ENCODE measurements around the gene TSEN54. TPM values are rescaled to one million over a fixed set of nuclear protein-coding genes. Genes with fewer than 3 reads are reported as not detected.

The TSEN54 gene
- total and polyA plus RNA-seq, 2 experiments from 2014 or later = 42.5 to 52.3 TPM

DNA sequence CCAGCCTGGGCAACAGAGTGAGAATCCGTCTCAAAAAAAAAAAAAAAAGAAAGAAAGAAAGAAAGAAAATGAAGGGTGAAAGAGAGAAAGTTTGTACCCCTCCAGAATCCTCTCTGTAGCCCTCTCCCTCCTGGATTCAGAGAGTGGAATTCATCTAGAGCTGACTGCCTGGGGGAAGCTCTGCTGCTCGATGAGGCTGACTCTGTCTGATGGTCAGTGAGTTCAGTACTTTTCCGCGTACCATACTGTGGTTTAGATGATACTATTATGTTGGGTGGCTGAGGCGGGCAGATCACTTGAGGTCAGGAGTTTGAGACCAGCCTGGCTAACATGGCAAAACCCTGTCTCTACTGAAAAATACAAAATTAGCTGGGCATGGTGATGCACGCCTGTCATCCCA lies 45.1 kb upstream of the TSEN54 start:
- H3K9me3 ChIP-seq (ENCODE audit: low read depth) = no peaks in the 10 kb centered on the region
- no peaks in the 10 kb centered on the region for H3K9me2 ChIP-seq (replicated peaks; ENCODE audit: insufficient read depth)
- TF ChIP-seq, protein P1, sequence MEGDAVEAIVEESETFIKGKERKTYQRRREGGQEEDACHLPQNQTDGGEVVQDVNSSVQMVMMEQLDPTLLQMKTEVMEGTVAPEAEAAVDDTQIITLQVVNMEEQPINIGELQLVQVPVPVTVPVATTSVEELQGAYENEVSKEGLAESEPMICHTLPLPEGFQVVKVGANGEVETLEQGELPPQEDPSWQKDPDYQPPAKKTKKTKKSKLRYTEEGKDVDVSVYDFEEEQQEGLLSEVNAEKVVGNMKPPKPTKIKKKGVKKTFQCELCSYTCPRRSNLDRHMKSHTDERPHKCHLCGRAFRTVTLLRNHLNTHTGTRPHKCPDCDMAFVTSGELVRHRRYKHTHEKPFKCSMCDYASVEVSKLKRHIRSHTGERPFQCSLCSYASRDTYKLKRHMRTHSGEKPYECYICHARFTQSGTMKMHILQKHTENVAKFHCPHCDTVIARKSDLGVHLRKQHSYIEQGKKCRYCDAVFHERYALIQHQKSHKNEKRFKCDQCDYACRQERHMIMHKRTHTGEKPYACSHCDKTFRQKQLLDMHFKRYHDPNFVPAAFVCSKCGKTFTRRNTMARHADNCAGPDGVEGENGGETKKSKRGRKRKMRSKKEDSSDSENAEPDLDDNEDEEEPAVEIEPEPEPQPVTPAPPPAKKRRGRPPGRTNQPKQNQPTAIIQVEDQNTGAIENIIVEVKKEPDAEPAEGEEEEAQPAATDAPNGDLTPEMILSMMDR (IDR thresholded peaks at IDR 0.05; ENCODE audit: poor library complexity) = no peak
- TF ChIP-seq EZH2 (IDR thresholded peaks at IDR 0.05; ENCODE audit: borderline replicate concordance) = no peak
- no peak for TF ChIP-seq EZH2phosphoT487 (IDR thresholded peaks at IDR 0.05; ENCODE audit: low read depth, severe bottlenecking, unreplicated experiment)
- H3K27me3 ChIP-seq = no peaks in the 10 kb centered on the region
- no peak for DNase-seq (ENCODE audit: low spot score)
- no peaks in the 10 kb centered on the region for H3K4me1 ChIP-seq (ENCODE audit: insufficient read depth)
- no peak overlapping the region for H3K27ac ChIP-seq
- no peaks in the 10 kb centered on the region for H4K20me1 ChIP-seq (ENCODE audit: insufficient read depth, poor library complexity, severe bottlenecking)
- WGBS (ENCODE audit: low lambda C conversion rate, missing lambda C conversion rate) = 92% methylated on average over 6 of the region's 6 CpGs
- H2AFZ ChIP-seq = no peak overlapping the region
- H3K4me3 ChIP-seq = no peak overlapping the region
- no peak overlapping the region for H3K4me2 ChIP-seq
- H3K79me2 ChIP-seq = peaks cover 31% of the 10 kb centered on the region
- no peaks in the 10 kb centered on the region for H3K36me3 ChIP-seq (replicated peaks; ENCODE audit: insufficient read depth, low read depth)

DNA sequence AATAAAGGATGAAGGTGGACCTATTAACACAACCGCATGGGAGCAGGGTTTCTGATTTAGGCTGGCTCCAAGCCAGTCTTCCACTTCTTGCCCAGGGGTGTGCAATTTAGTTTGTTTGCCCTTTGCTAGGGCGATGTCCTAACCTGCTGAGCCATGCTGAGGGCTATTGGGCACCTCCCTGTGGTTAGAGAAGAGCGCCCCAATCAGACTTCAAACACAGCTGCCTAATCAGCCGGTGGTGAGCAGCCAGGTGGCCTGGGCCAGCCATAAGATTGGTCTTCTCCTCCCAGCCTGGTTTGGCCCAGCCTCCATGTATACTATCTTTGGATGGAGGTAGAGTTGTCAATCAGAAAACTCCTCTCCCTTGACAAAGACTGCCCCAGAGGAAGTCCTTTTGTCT lies 44.2 kb upstream of the TSEN54 start:
- Histone ChIP-seq H3K4me1 (ENCODE audit: insufficient read depth) (peaks cover 4% of the 10 kb centered on the region), H3K4me2 (no peak overlapping the region), H3K79me2 (peaks cover 22% of the 10 kb centered on the region), H2AFZ (no peak overlapping the region), H3K27me3 (no peaks in the 10 kb centered on the region), H3K27ac (no peak overlapping the region), H3K9me2 (replicated peaks; ENCODE audit: insufficient read depth) (no peaks in the 10 kb centered on the region), H4K20me1 (ENCODE audit: insufficient read depth, poor library complexity, severe bottlenecking) (no peaks in the 10 kb centered on the region), H3K9me3 (ENCODE audit: low read depth) (no peaks in the 10 kb centered on the region), H3K36me3 (replicated peaks; ENCODE audit: insufficient read depth, low read depth) (no peaks in the 10 kb centered on the region), H3K4me3 (no peak overlapping the region)
- TF ChIP-seq, protein P1 (IDR thresholded peaks at IDR 0.05; ENCODE audit: poor library complexity) = no peak
- TF ChIP-seq EZH2phosphoT487 (IDR thresholded peaks at IDR 0.05; ENCODE audit: low read depth, severe bottlenecking, unreplicated experiment) (no peak), EZH2 (IDR thresholded peaks at IDR 0.05; ENCODE audit: borderline replicate concordance) (no peak)
- WGBS (ENCODE audit: low lambda C conversion rate, missing lambda C conversion rate) = 71% methylated on average over 4 of the region's 4 CpGs
- DNase-seq (ENCODE audit: low spot score) = no peak

- Histone ChIP-seq H4K20me1 (ENCODE audit: insufficient read depth, poor library complexity, severe bottlenecking) (no peaks in the 10 kb centered on the region), H3K9me2 (replicated peaks; ENCODE audit: insufficient read depth) (no peaks in the 10 kb centered on the region), H3K4me2 (no peak overlapping the region), H3K9me3 (ENCODE audit: low read depth) (no peaks in the 10 kb centered on the region), H2AFZ (no peak overlapping the region), H3K27ac (no peak overlapping the region), H3K27me3 (no peaks in the 10 kb centered on the region), H3K4me3 (no peak overlapping the region), H3K36me3 (replicated peaks; ENCODE audit: insufficient read depth, low read depth) (no peaks in the 10 kb centered on the region), H3K4me1 (ENCODE audit: insufficient read depth) (peaks cover 8% of the 10 kb centered on the region), H3K79me2 (peaks cover 16% of the 10 kb centered on the region)
- TF ChIP-seq EZH2 (IDR thresholded peaks at IDR 0.05; ENCODE audit: borderline replicate concordance) = no peak
- no peak for TF ChIP-seq EZH2phosphoT487 (IDR thresholded peaks at IDR 0.05; ENCODE audit: low read depth, severe bottlenecking, unreplicated experiment)
- TF ChIP-seq, protein P1 (IDR thresholded peaks at IDR 0.05; ENCODE audit: poor library complexity) = no peak
- no peak for DNase-seq (ENCODE audit: low spot score)
- 100% methylated on average over 2 of the region's 2 CpGs for WGBS (ENCODE audit: low lambda C conversion rate, missing lambda C conversion rate)
Observed at GRCh38 chr17:75473246-75473645, 43.1 kb upstream of the TSEN54 start.

DNA sequence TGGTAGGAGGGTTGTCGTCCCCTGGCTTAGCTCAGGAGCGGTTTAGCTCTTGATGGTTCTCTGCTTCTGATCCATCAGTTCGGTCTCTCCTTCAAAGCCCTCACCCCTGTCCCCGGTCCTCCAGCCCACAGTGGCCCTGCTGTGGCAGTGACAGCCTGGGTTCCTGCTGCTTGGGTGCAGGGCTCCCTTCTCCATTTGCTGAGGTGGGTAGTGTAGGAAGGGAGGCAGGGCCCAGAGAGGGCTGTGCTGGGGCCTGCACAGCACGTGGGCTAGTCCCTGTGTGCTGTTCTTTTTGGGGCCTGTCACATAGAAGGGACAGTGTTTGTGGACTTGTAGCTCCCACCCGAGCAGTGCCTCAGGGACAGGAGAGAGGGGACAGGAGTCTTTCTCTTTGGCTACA lies 41.6 kb upstream of the TSEN54 start:
- H3K27ac ChIP-seq = no peak overlapping the region

More for the DNA sequence above, 41.6 kb upstream of the TSEN54 start:
- Histone ChIP-seq H3K4me3 (no peak overlapping the region), H3K36me3 (replicated peaks; ENCODE audit: insufficient read depth, low read depth) (no peaks in the 10 kb centered on the region), H3K9me3 (ENCODE audit: low read depth) (no peaks in the 10 kb centered on the region), H3K27me3 (no peaks in the 10 kb centered on the region), H3K79me2 (peaks cover 10% of the 10 kb centered on the region), H2AFZ (no peak overlapping the region), H3K4me2 (no peak overlapping the region), H3K9me2 (replicated peaks; ENCODE audit: insufficient read depth) (no peaks in the 10 kb centered on the region), H4K20me1 (ENCODE audit: insufficient read depth, poor library complexity, severe bottlenecking) (no peaks in the 10 kb centered on the region), H3K4me1 (ENCODE audit: insufficient read depth) (peaks cover 8% of the 10 kb centered on the region)
- WGBS (ENCODE audit: low lambda C conversion rate, missing lambda C conversion rate) = 90% methylated on average over 6 of the region's 6 CpGs
- DNase-seq (ENCODE audit: low spot score) = no peak
- no peak for TF ChIP-seq EZH2phosphoT487 (IDR thresholded peaks at IDR 0.05; ENCODE audit: low read depth, severe bottlenecking, unreplicated experiment)
- TF ChIP-seq, protein P1 (IDR thresholded peaks at IDR 0.05; ENCODE audit: poor library complexity) = no peak
- no peak for TF ChIP-seq EZH2 (IDR thresholded peaks at IDR 0.05; ENCODE audit: borderline replicate concordance)

Data from hepatocyte (in vitro differentiated cells).